NCI-H1417 treated with DMSO at 0.1 percent for 48 hours (cell line): ENCODE measurements around the gene KCNT2.

Experiments
- DNase-seq: peaks from one replicate; lab custom pipeline; 2025; lab: John Stamatoyannopoulos, UW

KCNT2 gene

DNA sequence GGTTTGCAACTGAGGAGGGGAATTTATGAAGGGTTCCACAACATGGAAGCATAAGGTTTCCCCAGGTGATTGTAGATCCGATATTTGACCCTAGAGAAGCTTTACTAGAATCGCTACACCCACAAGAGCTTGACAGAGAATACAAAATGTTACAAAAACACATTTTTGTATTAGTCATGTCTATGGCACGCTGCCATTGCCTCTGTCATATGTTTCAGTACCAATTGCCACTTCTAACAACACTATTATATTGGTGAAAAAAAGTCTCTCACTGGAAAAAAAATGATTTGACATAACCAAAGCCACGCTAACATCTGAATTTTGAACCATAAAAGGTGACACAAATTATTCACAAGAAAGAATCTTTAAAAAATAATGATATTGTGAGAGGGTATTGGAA, 214.5 kb downstream of the KCNT2 start:
- DNase-seq: no peak

DNA sequence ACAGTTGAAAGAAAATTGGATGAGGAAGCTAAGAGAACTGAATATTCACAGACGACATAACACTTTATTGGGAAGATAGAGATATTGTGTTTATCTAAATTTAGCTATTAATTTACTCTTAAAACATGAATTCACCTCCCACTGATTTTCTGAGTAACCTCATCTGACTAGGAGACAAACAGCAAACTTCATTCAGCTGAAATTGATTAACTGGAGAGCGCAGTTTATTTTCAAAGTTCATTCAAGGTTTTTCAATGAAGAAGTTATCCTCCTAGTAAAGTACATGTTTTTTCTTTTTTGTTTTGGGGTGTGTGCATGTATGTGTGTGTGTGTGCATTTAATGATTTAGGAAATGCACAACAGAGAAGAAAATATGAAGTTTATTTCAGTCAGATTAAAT, 215.0 kb downstream of the KCNT2 start:
- DNase-seq: no peak

DNA sequence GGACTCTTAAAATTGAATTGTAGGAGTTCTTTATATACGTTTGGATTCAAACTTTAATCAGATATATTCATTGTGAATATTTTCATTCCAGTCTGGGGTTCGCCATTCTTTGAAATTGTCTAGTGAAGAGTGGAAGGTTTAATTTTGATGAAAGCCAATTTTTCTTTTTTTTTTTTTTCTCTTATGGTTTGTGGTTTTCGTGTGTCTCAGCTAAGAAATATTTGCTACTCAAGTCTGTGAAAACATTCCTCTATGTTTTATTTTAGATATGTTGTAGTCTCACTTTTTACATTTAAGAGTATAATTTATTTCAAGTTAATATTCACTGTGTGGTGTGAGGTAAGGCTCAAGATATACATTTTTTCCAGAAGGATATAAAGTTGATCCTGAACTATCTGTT, 220.5 kb downstream of the KCNT2 start:
- no peak for DNase-seq

DNA sequence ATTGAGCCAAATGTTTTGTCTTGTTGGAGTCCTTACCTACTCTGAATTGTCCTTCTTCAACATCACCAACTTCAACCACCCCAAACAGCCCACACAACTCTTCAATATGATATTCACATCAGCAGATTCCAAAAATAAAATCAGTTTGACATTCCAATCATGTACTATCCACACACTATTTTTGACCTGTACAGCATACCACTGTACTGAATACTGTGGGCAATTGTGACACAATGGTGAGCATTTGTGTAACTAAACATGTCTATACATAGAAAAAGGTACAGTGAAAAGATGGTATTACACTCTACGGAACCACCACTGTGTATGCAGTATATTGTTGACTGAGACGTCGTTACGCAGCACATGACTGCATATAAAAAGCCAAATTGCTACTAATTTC, 223.1 kb downstream of the KCNT2 start:
- no peak for DNase-seq

DNA sequence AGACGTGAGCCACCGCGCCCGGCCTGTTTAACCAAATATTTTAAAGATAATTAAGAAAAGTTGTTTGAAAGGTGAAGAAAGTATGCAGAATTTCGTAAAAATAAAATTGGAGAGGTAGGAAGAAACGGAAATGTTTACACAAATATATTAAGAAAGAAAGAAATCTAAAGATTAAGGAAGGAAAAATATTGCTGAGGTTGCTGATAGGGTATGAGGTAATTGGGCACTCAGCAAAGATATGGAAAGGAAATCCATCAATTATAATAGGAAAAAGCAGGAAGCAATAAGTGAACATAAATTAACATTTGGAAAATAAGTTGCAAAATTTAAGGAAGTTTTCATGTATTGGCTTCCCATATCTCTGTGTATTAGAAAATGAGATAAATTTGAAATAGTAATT, 225.9 kb downstream of the KCNT2 start:
- DNase-seq: no peak

DNA sequence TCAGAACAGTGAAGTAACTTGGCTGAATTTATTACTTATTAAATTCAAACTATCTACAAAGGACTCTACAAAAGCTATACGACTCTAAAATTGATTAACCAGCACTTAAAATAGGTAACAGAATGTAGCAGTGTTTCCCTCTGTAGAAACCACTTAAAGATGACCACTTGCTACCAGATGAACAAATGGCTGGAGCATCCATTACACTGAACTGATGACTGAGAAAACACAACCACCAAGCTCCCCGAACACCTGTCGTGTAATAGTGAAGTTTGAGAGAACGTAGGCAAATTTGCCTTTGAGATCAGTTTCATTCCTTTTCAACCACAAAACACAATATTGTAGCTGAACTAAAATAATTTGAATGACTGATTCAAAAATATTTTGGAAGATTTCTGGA, 226.7 kb downstream of the KCNT2 start:
- DNase-seq: no peak

DNA sequence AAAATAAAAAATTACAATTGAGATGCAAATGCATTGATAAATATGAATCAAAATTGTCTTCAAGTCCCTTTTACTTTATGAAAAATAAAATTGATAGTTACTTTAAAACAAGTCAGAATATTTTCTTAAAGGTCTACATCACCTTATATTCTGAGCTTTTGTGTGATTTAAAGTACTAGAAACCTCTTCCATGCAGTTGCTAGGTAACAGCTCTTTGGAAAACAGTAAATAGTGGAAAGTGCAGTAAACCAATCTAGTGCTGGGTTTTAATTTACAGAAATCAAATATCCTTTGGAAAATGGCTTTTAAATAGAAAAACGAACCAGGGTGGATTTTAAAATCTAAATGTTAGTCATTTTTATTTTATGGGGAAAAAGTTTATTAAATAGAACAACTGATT, 227.9 kb downstream of the KCNT2 start:
- DNase-seq: no peak

DNA sequence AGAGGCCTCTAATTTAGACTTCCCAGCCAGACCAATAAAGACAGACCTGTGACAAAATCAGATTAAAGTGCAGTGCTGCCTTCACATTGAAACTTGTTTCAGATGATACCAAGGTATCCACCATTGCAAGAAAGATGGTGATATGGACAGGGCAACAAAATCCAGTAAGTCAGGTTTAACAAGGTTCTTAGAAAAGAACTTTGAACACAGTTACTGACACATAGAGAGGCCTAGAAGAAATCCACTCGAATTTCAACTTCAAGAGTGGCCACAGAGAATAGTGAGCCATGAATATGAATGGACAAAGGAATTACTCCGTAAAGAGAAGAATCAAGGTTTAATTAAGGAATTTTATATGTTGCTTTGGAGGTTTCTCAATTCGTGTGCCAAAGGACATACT, 230.4 kb downstream of the KCNT2 start:
- DNase-seq: no peak

DNA sequence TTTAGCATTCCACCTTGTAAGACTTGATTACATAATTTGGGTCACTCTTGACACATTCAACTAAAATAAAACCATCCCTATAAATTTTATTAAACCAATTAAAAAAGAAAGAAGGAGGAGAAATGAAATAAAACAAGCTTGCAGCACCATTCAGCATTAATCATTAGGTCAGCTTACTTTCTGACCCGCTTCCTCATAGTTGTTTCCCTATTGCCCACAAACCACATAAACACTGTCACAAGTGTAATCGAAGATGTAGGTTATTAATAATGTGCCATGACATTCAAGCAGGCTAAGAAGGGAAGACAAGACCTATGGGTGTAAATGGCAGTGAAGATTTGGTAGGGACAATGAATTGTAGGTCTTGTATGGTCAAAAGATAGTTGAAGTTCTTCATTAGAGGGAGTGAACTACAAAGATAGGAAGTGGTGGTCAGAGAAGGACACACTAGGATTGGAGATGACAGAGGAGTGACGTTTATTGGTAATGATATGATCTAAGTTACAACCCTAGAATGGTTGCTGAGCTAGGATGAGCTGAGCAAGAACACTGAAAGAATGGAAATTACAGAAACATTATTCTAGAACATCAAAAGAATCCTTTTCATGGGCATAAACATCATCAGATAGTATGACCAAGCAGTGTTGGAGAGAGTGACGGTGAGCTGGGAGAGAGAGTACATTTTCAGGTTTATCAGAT, 231.5 kb downstream of the KCNT2 start:
- no peak for DNase-seq

DNA sequence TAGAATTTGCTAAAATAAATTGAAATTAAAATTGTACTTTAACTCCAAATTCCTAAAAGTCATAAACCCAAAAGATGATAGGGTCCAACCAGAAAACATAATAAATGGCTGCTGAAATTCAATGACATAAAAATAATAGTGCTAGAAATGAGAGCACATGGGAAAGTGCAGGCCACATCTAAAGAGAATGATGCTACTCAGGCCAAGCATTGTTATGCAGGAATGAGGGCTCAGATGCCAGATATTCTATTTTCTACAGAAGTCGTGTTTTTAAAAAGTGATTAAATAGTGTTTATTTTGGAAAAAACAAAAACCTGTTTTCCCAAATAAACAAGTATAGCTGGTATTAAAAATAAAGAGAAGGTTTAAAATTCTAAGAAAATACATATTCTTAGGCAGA, 234.4 kb downstream of the KCNT2 start:
- no peak for DNase-seq

DNA sequence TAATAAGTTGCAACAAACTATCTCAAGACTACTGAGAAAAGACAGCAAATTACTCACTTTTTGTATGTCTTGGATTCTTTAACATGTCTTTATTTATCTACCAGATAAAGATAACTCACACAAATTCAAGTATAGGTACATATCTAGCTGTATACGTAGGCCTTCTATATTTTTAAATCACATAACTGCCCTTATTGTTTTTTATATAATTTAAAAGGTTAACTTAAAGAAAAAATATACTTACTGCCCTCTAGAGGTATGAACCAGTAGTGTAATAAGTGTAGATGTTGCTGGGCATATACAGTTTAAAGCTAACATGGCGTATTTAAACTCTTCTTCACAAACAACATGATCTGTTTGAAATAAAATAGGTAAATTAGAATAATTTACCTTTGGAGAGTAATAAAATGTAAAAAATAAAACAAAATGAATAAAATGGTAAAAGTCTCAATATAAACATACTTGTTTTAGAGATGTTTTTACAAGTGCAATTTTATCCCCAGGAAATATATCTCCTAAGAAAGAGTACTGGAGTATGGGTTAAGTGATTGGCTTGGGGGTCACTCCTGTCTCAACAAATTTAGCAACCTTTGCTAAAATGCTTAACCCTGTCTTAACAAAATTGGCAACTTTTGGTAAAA, 235.2 kb downstream of the KCNT2 start:
- no peak for DNase-seq

DNA sequence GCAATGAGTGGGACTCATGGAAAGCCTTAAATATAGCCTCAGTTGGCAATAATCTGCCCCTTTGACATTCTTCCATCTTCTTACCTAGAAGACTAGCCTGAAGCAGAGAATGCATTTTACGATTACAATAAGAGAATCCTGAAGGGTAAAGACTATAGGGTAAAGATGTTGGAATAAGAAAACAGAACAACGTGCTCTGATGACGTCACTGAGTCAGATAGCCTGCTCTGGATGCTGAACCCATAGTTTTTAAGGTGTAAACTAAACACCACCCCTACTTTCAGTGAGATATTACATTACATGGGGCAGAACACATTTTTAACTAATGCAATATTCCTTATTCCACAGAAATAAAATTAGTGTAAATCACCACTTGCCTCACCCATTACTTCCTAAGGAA, 240.4 kb downstream of the KCNT2 start:
- DNase-seq: no peak

DNA sequence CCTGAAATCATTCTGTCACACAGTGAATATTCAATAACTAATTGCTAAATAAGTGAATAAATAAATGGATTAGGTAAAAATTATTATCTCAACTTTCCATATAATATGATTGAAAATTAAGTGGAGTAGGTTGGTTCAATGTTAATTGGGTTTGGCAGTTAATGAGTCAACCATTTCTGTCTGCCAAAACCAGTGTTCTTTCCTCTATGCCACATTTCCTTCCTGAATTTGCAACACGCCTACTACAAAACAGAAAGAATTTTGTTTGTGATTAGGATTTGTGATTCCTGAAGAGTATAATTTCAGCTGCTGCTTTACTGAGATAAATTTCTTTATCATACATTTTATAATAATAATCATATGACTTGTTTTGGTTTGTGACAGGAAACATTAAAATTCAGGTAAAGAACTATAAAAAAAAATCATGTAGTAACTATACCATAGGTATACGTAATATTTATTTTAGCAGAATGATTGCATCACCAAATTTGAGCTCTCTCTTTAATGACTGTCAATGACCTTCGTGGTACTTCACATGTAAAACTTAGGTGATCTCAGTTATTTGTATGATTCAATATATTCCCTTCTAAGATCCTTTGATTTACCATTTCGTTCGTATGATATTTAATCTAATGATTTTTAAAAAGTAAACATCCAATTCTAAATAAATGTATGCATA, 241.3 kb downstream of the KCNT2 start:
- no peak for DNase-seq

DNA sequence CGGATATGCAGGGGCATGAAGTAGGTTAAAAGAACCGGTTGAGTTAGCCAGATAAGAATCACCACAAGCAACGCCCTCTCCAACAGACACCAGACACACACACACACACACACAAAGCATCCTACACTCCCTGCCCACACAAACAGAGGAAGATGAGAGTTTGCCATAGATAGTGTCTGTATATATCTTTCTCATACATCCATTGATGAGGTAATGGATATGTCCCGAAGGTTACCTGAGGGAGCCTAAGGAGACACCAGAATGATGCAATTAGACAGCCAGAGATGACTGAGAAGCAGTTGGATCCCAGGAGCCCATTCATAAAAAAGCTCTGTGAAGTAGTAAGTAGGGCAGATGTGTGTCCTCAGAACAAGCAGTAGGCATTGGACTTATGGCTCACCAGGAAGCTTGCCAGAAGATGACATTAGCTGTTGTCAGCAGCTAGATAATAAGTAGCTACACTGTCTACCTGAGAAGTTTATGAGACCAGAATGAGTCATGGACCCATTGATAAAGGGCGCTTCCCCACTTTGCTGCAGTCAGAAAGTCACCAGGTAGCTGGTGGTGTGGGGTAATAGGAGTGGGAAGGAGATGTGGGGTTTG, 247.0 kb downstream of the KCNT2 start:
- no peak for DNase-seq

DNA sequence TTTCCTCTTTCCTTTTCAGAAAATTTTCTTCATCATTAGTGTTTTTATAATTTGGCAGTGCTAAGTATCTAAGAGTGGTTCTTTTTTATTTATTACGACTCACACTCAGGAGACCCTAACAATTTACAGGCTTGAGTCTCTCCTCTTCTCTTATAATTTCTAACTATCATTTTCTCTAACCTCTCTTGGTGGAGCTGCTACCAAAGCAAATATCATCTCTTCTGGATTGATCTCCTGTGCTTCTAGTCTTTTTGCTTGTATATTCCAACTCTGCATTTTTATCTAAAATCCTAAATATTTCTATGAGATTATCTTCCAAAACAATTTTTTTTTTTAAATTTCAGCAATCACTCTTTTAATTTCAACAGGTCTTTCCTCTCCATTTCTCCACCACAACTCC, 250.3 kb downstream of the KCNT2 start:
- no peak for DNase-seq

DNA sequence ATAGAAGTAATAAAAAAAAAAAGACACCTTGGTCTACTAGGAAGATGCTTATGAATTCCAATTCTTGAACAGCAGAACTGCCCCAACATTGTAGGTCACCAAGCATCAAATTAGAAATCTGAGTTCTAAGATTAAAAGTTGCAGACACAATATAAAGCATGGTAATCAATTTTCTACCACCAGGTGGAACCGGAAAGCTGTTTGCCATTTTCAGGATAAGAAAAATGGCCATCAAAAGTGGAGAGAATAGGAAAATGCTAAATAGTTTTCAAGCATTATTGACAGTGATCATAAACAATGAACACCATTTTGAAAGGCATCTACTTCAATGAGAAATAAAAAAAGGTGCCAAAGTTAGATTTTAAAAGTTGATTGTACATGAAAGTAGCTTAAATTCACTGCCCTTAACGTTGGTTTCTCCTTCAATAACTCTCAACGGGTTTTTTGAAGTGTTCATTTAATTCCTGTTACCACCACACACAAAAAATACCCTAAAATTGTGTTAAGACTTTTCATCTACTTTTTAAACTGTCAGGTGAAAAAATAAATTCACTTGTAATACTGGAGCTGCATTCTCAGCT, 252.9 kb downstream of the KCNT2 start:
- DNase-seq: peak; percentile 5

DNA sequence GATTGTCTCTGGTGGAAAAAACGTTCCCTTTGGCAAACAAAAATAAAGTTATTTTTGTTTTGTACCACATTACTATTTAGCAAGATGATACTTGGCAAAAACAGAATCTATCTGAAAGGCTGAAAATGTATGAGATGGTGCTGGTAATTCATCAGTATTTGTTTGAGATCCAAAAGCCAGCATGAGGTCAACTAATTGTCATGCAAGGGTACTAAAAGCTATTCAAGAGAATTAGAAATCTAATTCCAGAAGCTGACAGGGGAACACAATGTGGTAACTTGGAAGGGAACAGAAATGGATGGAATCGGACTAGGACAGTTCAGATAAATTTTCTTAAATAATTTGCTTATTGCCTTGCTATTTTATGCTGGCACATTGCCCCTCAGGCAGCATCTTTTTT, 263.8 kb downstream of the KCNT2 start:
- no peak for DNase-seq

DNA sequence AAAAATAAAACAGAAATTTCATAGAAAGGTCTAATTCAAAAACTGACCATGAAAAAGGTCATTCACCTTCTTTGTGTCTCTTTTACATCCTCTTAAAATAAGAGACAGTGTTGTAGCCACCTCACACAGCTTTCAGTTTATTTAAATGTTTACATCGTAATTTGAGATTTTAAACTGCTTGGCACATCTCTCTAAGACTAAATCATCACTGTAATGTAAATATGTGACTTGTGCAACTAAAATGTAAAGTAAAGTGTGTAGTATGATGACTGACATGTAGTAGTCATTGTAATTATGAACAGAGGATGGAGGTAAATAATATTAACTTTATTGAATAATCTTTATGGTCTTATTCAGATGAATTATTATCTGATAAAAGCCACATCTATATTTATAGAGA, 283.9 kb downstream of the KCNT2 start:
- no peak for DNase-seq

DNA sequence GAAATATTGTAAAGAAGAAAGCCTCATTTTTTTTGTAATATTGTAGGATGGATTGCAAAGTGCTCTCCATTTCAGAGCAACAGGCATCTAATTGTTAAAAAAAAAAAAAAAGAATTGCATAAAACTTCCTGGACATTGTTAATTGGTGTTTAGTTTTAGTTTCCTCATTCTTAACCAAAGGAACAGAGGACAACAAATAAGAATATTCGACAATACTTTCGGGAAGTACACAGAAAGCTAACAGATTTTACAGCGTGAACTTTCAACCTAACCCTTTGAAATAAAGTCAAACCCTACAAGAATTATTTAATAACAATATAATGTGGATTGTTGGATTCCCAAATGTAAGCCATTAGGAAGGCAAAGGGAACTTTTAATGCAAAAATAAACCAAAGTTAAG, 284.4 kb downstream of the KCNT2 start:
- DNase-seq: no peak

DNA sequence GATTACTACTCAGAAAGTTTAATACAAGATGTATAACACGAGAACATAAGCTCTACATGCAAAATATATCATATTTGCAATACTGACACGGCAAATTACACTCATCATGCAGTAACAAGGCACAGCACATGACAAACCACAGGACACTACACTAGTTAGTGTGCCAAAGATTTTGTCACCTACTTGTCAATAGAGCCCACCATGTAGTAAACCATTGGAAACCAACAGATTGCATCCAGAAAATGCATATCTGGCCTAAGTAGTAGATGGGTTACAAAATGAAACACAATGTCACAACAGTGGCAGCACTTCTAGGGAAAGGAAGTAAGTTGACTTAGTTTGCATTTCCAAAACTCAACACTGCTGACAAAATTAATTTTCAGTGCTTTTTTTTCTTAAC, 288.9 kb downstream of the KCNT2 start:
- no peak for DNase-seq

DNA sequence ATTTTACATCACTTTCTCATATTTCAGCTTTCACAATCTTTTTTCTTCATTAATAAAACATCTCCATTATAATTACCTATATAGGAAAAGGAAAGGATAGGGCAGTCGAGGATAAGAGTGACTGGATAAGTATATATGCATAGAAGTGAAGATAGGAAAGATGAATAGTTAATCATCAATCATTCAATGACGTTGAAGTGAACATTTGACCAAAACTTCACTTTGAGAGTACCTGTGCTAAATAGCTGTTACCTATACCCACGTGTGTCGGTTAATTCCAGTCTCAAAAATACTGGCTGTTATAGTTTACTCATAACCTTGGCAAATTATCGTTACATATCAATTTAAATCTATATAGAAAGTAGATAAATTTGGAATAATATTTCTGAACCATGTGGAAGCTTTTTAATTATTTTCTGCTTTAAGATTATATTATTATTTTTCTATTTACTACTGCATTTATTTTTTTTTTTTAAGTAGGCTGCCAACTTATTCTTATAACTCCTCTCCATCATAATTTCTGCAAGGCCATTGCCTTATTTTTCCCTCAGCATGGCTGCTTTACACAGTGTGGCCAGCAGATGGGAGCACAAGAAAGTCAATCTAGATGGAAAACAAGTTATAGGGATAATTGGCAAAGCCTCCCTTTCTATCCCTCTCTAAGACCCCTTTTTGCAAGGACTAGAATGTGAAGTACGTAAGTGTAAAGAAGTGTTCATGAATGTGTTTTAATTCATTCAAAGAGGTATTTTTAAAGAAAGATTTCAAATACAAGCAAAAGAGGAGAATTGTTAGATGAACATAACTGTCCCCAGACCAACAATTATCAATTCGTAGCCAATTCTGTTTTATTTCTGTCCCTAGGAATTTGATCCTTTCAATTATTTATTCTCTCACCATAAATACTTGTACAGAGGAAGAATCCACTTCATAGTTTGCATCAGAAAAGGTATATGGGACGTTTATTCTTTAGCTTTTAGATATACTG, 290.4 kb downstream of the KCNT2 start:
- no peak for DNase-seq

DNA sequence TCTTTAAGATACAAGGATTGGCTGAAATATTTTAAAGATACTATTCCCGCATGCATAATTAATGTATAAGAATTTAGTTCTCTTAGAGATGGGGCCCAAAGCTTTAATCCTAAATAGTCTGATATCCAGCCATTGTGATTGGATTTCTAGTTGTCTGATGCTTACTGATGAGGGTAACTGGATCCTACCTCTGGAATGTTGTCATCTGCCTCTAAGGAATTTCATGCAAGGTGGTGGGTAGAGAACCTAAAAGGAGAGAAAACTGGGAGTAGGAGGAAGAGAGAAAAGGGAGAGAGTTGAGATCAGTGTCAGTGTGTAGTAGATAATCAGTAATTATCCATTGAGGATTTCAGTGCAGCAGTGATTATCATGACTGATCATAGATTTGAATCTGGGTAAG, 295.5 kb downstream of the KCNT2 start:
- DNase-seq: no peak
